HG02885 (cell line): Measurements from ENCODE around the gene NME9.

Experiments used
- ATAC-seq: cut with Tn5 transposase; IDR thresholded peaks from one replicate; pipeline ENCODE4 v1.9.1; 2021; ENCODE audit warnings: mild to moderate bottlenecking; ENCODE audit not compliant: unreplicated experiment, poor library complexity

Gene NME9

GRCh38 chr3:138338244-138338643 lies 8.6 kb upstream of the NME9 start:
- ATAC-seq: no peak

- no peak for ATAC-seq
These were observed 6.9 kb upstream of the NME9 start for GRCh38 chr3:138336454-138336999.

- ATAC-seq: no peak
These were observed 5.0 kb upstream of the NME9 start for GRCh38 chr3:138334608-138335007.

- ATAC-seq: no peak
These were observed 2.9 kb upstream of the NME9 start for GRCh38 chr3:138332472-138333073.

- ATAC-seq: no peak
These were observed 1.7 kb upstream of the NME9 start for GRCh38 chr3:138331143-138331894.

GRCh38 chr3:138329984-138330293 lies 288 bp upstream of the NME9 start:
- no peak for ATAC-seq

GRCh38 chr3:138328341-138328740 lies 1.3 kb downstream of the NME9 start:
- no peak for ATAC-seq

- no peak for ATAC-seq
These were observed 1.8 kb downstream of the NME9 start for GRCh38 chr3:138327831-138328230.

GRCh38 chr3:138326866-138327595 lies 2.6 kb downstream of the NME9 start:
- no peak for ATAC-seq

GRCh38 chr3:138325990-138326389 lies 3.7 kb downstream of the NME9 start:
- ATAC-seq: no peak

GRCh38 chr3:138323971-138324370 lies 5.7 kb downstream of the NME9 start:
- no peak for ATAC-seq

- ATAC-seq: no peak
These were observed 12.0 kb downstream of the NME9 start for GRCh38 chr3:138317687-138318086.

GRCh38 chr3:138314751-138315150 lies 14.9 kb downstream of the NME9 start:
- no peak for ATAC-seq

GRCh38 chr3:138310494-138310893 lies 19.2 kb downstream of the NME9 start:
- ATAC-seq: no peak

- ATAC-seq: no peak
These were observed 20.9 kb downstream of the NME9 start for GRCh38 chr3:138308783-138309182.

GRCh38 chr3:138307899-138308298 lies 21.8 kb downstream of the NME9 start:
- no peak for ATAC-seq

GRCh38 chr3:138303474-138303873 lies 26.2 kb downstream of the NME9 start:
- ATAC-seq: no peak

GRCh38 chr3:138300647-138301046 lies 29.0 kb downstream of the NME9 start:
- no peak for ATAC-seq

- ATAC-seq: no peak
These were observed 31.8 kb downstream of the NME9 start for GRCh38 chr3:138297876-138298275.

- no peak for ATAC-seq
These were observed 32.5 kb downstream of the NME9 start for GRCh38 chr3:138297059-138297607.

GRCh38 chr3:138296639-138297038 lies 33.0 kb downstream of the NME9 start:
- no peak for ATAC-seq
